Ascending aorta (tissue), 2 donors: Measurements from ENCODE around the gene RASSF5. TPM values are rescaled to one million over a fixed set of nuclear protein-coding genes. Genes with fewer than 3 reads are reported as not detected.

Experiments
- DNase-seq, 2 donors: peaks; one replicate each; pipeline ENCODE4 v3.0.0-alpha.2; 2019; ENCODE audit warnings: low spot score in 2 of 2
- H3K27ac ChIP-seq, 2 donors: fragments of 200-600 bp; sonication (generic); one replicate each; pipeline ENCODE4 v1.5.1; 2016 to 2017; ENCODE audit warnings: mild to moderate bottlenecking in 1 of 2
- H3K27me3 ChIP-seq: fragments of 200-600 bp; sonication (generic); one replicate; pipeline ENCODE4 v1.5.1; 2017
- H3K36me3 ChIP-seq, 2 donors: fragments of 200-600 bp; sonication (generic); one replicate each; pipeline ENCODE4 v1.5.1; 2016
- H3K4me1 ChIP-seq, 2 donors: fragments of 200-600 bp; sonication (generic); one replicate each; pipeline ENCODE4 v1.5.1; 2016 to 2017; ENCODE audit warnings: mild to moderate bottlenecking in 1 of 2
- H3K4me3 ChIP-seq, 2 donors: fragments of 200-600 bp; sonication (generic); one replicate each; pipeline ENCODE4 v1.5.1; 2016 to 2017; ENCODE audit warnings: mild to moderate bottlenecking in 1 of 2
- H3K9me3 ChIP-seq, 2 donors: fragments of 200-600 bp; sonication (generic); one replicate each; pipeline ENCODE4 v1.5.1; 2016
- CTCF ChIP-seq, 3 experiments: fragments of 200-600 bp in 2 of 3; fragments of 450-650 bp in 1 of 3; sonication (generic) in 2 of 3; IDR thresholded peaks; one replicate each; pipeline ENCODE4 v1.5.1; 2016 to 2019; ENCODE audit warnings: antibody characterized with exemption in 3 of 3, mild to moderate bottlenecking in 1 of 3, moderate library complexity in 1 of 3
- intact Hi-C: fragments of 100-400 bp; cut with DNase I; formaldehyde crosslinking; loops from one replicate; pipeline ENCODE4 v1.15.1; 2023
- total RNA-seq: library from RNA; depleted of rRNA; stranded (reverse); fragments of >200 nt; gene quantifications from one replicate; pipeline ENCODE4 v1.1.0, GENCODE V29; 2016

Gene RASSF5
- total RNA-seq, 1 donor from 2014 or later: 8.9 TPM

GRCh38 chr1:206590025-206590758 is 82.9 kb downstream of the RASSF5 start:
- no peaks in the 10 kb centered on the region for H3K9me3 ChIP-seq
- H3K27me3 ChIP-seq: no peaks in the 10 kb centered on the region
- no peak overlapping the region for H3K4me3 ChIP-seq
- intact Hi-C loops: no loop called here
- no peak overlapping the region for H3K27ac ChIP-seq
- peaks cover 48 to 80% of the 10 kb centered on the region in 2 donors for H3K36me3 ChIP-seq
- no peak for DNase-seq
- H3K4me1 ChIP-seq: no peaks in the 10 kb centered on the region
- peak in 2 of 3 experiments; percentile 11 to 18 for TF ChIP-seq CTCF (IDR thresholded peaks at IDR 0.05)

GRCh38 chr1:206591226-206591625 is 83.9 kb downstream of the RASSF5 start:
- no peak overlapping the region for H3K27ac ChIP-seq
- DNase-seq: no peak
- H3K9me3 ChIP-seq: no peaks in the 10 kb centered on the region
- intact Hi-C loops: no loop called here
- H3K36me3 ChIP-seq: peaks cover 58 to 80% of the 10 kb centered on the region in 2 donors
- no peak overlapping the region for H3K4me3 ChIP-seq
- TF ChIP-seq CTCF (IDR thresholded peaks at IDR 0.05): no peak
- no peaks in the 10 kb centered on the region for H3K4me1 ChIP-seq
- H3K27me3 ChIP-seq: no peaks in the 10 kb centered on the region

- Histone ChIP-seq H3K9me3 (no peaks in the 10 kb centered on the region), H3K27me3 (no peaks in the 10 kb centered on the region), H3K36me3 (peaks cover 62 to 80% of the 10 kb centered on the region in 2 donors), H3K4me3 (no peak overlapping the region), H3K4me1 (no peaks in the 10 kb centered on the region), H3K27ac (no peak overlapping the region)
- intact Hi-C loops: no loop called here
- no peak for DNase-seq
- no peak for TF ChIP-seq CTCF (IDR thresholded peaks at IDR 0.05)
These were observed 84.4 kb downstream of the RASSF5 start for GRCh38 chr1:206591696-206592095.

GRCh38 chr1:206593351-206593925 is 86.1 kb downstream of the RASSF5 start:
- no peak for DNase-seq
- no peak for TF ChIP-seq CTCF (IDR thresholded peaks at IDR 0.05)
- peaks cover 60 to 82% of the 10 kb centered on the region in 2 donors for H3K36me3 ChIP-seq
- no peaks in the 10 kb centered on the region for H3K4me1 ChIP-seq
- H3K27me3 ChIP-seq: no peaks in the 10 kb centered on the region
- no peak overlapping the region for H3K4me3 ChIP-seq
- H3K27ac ChIP-seq: no peak overlapping the region
- intact Hi-C loops: no loop called here
- no peaks in the 10 kb centered on the region for H3K9me3 ChIP-seq

GRCh38 chr1:206595581-206596318 is 88.4 kb downstream of the RASSF5 start:
- no peaks in the 10 kb centered on the region for H3K4me1 ChIP-seq
- DNase-seq: no peak
- H3K9me3 ChIP-seq: no peaks in the 10 kb centered on the region
- H3K27me3 ChIP-seq: no peaks in the 10 kb centered on the region
- H3K4me3 ChIP-seq: no peak overlapping the region
- no peak overlapping the region for H3K27ac ChIP-seq
- intact Hi-C loops: no loop called here
- TF ChIP-seq CTCF (IDR thresholded peaks at IDR 0.05): no peak
- H3K36me3 ChIP-seq: peaks cover 72 to 97% of the 10 kb centered on the region in 2 donors
